GM18517 (cell line): ENCODE measurements around the gene CLDND1.

Source experiments
- ATAC-seq: cut with Tn5 transposase; IDR thresholded peaks from one replicate; pipeline ENCODE4 v1.9.1; 2021; ENCODE audit warnings: mild to moderate bottlenecking, moderate library complexity; ENCODE audit not compliant: unreplicated experiment

CLDND1 gene

DNA sequence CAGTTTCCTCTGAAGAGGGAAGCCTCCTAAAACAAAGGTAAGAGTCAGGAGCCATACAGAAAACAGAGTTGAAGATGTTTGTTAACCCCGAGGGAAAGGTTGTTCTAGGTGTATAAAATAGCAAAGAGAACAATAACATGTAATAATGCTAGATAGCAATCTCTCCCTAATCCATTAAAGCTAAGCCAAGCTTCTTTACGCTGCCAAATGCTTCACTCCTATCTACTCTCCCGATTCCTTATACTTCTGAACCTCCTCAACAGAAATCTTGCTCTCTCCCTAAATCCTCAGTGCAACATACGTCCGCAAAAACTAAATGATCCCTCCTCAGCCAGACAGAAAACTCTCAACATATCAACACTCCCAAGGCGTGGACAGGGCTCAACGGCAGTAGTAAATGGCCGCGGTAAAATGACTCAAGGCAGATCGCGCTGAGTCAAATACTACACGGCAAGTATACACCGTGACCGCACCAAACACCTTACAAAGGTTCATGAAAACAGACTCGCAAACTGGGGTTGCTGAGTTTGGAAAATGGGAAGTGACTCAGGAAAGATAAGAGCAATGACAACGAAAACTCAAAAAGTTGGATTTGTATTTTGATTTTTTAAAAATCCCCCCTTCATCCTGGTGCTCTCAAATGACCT, 682 bp downstream of the CLDND1 start:
- peak; percentile 40 for ATAC-seq

DNA sequence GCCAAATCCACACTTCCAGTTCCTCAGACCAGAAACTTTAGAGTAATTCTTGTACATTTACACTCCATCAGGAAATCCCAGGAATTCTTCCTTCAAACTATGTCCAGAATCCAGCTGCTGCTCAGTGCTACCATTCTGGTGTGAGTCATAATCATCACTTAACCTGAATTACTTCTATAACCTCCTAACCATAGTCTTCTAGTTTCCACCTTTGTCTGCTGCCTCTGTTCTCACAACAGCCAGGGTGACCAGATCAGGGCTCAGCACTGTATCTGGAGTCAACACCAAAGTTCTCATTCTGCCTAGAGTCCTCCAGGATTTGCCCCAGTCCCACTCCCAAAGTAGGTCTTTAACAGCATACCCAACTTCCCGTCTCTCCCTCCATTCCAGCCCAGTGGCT, 3.4 kb downstream of the CLDND1 start:
- no peak for ATAC-seq

DNA sequence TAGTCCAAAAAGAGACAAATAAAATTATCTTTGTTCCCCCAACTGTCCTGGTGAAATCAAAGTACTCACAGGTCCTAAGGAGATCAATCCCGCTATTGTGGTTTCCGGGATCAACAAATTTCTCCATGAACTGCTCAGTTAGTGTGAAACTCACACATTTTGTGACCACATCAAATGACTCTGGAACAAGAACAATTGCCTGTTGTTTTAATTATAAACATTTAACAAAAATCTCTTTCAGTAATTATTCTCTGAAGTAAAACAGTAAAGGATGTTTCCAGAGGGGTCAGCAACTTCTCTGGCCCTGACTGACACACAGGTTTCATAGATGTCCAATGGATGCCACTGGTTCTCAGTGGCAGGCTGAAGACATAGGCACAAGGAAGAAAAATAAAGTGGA, 3.9 kb downstream of the CLDND1 start:
- ATAC-seq = no peak

DNA sequence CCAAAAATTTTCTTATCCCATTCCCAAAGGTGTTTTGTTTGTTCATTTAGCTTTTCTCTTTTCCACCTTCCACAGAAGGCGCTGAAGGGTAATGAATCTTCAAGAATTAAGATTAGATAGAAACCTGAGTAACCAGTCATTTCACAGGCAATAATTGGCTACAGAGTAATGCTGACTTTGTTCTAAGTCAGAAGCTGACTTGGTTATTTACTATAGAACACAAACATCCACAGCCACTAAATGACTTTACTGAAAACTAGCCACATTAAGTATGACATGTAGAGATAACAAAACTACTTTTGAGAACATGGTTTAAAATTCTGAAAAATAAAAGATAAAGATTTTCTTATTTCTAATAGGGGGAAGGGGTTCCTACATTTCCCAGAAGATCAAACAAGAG, 7.8 kb downstream of the CLDND1 start:
- ATAC-seq = no peak

DNA sequence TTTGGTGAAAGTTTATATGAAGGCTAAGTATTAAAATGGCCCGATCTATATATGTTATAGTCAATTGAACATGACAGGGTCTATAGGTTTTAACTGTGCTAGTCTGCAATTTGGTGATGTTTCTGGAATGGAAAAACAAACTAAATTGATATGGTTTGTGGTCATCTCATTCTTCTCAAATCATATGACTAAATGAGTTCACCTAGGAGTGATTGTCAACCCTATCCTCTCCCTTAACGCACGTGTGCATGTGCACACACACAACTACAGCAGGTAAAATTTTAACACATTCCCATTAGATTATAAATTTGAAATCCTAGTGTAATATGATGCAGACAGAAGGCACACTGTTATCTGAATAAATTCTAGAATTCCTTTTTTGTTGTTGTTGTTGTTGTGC, 9.0 kb downstream of the CLDND1 start:
- no peak for ATAC-seq

DNA sequence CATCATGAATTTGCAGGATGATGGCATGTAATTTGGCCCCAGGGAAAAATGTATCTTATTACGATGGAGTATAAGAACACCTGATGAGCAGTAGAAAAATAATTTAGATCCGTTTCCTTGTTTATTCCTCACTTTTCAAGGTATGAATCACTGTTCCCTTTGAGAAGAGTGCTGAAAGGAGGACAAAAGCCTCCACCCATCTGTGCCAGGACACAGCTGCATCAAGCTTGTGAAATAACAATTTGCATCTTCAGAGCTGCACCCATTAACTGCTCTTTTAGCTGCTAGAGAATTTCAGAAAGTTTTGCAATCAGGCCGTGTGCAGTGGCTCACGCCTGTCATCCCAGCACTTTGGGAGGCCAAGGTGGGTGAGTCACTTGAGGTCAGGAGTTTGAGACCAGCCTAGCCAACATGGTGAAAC, 9.6 kb downstream of the CLDND1 start:
- no peak for ATAC-seq

DNA sequence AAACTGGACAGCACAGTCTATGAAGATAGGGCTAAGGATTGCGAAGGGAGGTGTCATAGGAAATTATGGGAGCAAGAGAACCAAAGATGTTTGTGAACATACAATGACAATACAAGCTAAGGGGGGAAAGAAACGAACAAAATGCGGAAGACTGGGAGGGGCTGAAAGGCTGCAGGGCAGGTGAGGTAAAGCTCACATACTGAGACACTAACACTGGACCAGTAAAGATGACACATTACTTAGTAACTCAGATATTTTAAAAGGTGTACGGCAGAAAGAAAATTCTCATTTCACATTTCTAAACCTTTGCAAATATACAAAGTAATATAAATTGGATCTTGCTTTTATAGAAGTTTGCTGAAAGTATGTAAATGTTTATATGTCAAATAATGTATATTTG, 10.1 kb downstream of the CLDND1 start:
- no peak for ATAC-seq

DNA sequence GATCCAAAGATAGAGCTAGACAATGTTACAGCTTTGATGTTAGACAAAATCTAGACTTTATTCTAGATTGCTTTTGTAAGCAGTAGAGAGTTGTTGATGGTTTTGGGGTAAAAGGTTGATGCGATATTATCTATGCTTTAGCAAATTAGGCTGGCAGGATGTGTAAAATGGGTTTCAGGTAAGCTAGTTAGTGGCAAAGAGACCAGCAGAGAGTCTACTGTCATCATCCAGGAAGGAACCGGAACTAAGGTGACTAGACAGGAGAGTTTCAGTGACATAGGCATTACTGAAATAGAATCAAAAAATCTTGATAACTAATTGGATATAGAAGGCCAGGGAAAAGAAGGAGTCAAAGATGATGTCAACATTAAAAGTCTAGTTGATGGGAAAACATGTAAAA, 14.1 kb downstream of the CLDND1 start:
- no peak for ATAC-seq

DNA sequence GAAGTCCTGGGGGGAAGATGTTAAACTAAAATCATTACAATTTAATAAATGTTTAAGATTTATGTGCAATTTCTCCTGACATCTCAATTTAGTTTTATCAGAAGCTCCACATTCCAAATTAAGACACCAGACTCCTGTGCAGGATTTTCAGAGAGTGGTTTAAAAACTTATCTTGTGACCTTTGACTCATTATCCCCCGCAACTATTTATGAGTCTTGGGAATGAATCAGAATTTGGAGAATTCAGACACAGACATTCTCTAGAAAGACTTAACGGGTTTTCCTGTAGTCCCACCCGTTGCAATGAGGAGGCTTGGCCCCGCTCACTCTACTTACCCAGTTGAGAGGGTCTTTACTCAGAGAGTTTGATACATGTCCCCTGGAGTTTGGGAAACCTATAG, 18.2 kb downstream of the CLDND1 start:
- no peak for ATAC-seq

DNA sequence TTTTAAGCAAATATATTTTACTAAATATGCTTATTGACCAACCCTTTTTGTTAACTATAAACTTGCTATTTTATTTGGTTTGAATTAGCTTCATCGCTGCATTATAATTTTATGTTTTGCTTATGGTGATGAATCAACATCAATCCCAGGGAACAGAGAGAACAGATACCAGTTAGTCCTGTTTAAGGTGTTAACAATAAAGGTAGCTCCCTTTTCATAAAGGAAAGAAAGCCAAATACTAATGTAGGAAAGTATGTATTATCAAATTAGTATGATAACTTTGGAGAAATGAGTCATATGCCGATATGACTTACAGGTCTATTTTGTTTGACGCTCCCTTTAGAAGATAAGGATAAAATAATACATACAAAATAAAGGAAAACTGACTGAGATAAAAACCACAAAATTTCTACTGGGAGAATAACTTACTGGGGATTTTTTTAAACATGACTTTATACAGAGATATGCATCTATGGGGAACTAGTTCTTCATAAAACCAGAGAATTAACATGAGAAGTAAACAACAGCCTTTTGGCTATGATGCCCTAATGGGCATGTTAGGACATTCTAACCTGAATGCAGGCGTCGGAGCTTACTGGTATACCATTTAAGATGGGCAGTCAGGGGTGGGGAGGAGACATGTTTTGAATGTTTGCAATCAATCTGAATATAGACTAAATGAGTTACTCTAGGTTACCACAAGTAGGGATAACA, 20.7 kb downstream of the CLDND1 start:
- no peak for ATAC-seq

DNA sequence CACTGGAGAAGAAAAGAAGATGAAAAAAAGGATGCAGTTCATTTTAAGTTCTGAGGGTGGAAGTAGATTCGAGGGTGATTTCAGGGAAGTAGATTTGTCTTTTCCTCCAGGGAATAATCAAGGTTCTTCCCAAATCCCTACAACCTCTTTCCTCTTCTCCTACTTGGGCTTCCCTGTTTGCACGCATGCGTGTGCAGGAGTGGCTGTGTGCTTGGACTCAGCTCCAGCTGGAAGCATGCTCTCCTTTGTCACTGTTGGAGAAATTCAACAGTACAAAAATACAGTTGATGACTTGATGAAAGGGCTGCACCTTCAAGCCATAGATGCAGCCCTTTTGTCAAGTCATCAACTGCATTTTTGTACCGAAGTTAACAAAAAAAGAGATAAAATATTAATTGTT, 21.4 kb downstream of the CLDND1 start:
- no peak for ATAC-seq

DNA sequence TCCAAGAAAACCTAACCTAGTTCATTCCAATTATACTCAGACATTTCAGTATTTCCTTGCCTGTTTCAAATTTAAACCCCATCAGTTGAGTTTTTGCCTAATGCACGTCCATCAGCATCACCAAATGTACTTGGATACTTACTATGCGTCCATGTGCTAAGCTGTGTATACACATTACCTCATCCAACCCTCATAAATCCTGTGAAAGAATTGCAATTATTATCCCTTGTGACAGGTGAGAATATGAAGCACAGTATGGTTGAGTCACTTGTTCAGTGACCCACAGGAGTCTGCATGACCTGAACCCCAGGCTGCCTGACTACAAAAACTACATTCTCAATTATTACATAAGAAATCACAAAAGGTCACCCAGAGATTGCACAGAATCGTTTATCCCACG, 22.7 kb downstream of the CLDND1 start:
- no peak for ATAC-seq

DNA sequence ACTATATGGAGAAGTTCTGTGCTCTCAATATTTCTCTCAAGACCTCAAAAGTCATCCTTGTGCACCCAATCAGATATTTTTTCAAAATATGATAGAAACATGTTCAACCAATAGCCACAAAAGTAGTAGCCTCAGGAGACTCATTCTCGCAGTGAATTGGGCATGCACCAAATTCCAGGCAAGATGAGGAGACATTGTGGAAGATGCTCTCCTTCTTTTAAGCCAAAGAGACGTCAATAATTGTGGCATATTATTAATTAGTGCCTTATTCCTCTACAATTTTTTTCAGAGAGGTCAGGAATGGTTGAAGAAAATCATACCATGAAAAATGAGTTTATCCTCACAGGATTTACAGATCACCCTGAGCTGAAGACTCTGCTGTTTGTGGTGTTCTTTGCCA, 25.3 kb downstream of the CLDND1 start, which contains the start of gene OR5K2:
Gene OR5K2 (plus strand): TSS at position 301 of the 400 bp plus-strand sequence. CDS start 0 bp downstream, at position 301.
- no peak for ATAC-seq

DNA sequence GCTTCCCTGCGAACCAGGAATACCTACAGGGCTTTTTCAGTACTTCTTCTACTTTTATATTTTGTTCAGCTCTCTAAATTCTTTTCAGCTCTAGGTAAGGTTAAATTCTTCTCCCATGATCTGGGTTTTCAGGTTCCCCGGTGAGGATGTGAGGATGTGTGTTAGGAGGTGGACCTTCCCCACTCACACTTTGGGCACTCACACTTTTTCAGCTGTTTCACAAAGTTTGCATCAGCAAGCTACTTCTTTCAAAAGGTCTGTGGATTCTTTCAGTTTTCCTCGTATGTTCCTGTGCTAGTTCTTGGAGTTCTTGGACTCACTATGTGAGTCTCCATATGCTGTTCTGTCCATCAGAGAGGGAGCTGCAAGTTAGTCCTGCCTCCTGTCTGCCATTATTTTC, 39.1 kb downstream of the CLDND1 start:
- ATAC-seq = no peak

DNA sequence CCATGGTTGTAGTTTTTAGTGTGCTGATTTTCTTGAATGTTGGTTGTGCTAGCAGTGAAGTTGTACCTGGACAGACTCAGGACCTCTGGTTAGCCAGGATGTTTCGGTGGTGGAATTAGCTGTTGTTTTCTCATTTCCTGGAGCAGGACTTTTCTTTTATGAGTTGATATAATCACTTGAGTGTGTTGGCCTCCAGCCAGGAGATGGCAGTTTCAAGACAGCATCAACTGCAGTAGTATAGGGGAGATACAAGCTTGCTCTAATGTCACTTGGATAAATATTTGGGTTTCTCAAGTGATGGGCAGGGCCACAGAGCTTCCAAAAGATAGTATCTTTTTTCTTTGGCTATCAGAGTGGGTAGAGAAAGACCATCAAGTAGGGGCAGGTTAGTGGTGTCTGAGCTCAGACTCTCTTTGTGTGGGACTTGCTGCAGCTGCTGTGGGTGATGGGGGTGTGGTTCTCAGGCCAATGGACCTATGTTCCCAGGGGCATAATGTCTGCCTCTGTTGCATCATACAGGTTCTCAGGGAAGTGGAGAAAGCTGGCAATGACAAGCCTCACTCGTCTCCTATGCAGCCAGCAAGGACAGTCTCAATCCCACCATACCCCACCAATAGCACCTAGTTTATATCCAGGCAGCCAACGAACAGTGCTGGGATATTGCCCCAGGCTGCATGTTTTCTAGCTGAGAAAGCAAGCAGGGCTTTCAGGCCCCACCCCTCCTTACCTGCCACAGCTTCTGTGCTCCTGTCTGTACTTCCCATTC, 39.8 kb downstream of the CLDND1 start:
- ATAC-seq = no peak
